ENCODE results near the gene SUN5. TPM values are rescaled to one million over a fixed set of nuclear protein-coding genes. Genes with fewer than 3 reads are reported as not detected.

SUN5 gene
- total RNA-seq, 1 experiment from 2014 or later, result not detected

DNA sequence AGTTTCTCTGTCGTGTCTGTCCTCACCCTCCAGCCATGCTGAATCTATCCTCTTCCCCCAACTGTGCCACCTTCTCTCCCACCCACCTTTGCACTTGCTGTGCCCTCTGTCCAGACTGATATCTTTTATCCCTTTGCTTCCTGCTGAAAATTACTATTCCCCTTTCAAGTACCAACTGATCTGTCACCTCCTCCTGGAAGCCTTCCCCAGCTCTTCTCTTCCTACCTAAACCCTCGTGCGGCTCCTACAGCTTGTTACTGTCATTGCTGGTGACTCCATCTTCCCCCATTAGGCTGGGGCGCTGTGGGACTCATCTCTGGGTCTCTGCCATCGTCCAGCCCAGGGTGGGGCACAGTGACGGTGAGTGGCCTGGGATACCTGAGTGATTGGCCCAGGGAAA, 28.3 kb upstream of the SUN5 start:
- peaks cover 4% of the 10 kb centered on the region for H3K27me3 Mint-ChIP-seq (ENCODE audit: unreplicated experiment)
- H3K27ac Mint-ChIP-seq (ENCODE audit: unreplicated experiment), result no peak overlapping the region
- no peaks in the 10 kb centered on the region for H3K4me1 Mint-ChIP-seq (ENCODE audit: low read depth, unreplicated experiment)
- H3K4me3 Mint-ChIP-seq (ENCODE audit: low read depth, unreplicated experiment), result no peak overlapping the region
- DNase-seq, result no peak
- no peaks in the 10 kb centered on the region for H3K9me3 Mint-ChIP-seq (ENCODE audit: low read depth, unreplicated experiment)
- intact Hi-C loops (cut with micrococcal nuclease; ENCODE audit: unreplicated experiment), result no loop called here
- BruUV-seq (replicated peaks), result no TSS peak
- CTCF ChIA-PET, result no interaction called here
- H3K36me3 Mint-ChIP-seq (ENCODE audit: insufficient read depth, unreplicated experiment), result no peaks in the 10 kb centered on the region
- TF ChIP-seq, protein P1, sequence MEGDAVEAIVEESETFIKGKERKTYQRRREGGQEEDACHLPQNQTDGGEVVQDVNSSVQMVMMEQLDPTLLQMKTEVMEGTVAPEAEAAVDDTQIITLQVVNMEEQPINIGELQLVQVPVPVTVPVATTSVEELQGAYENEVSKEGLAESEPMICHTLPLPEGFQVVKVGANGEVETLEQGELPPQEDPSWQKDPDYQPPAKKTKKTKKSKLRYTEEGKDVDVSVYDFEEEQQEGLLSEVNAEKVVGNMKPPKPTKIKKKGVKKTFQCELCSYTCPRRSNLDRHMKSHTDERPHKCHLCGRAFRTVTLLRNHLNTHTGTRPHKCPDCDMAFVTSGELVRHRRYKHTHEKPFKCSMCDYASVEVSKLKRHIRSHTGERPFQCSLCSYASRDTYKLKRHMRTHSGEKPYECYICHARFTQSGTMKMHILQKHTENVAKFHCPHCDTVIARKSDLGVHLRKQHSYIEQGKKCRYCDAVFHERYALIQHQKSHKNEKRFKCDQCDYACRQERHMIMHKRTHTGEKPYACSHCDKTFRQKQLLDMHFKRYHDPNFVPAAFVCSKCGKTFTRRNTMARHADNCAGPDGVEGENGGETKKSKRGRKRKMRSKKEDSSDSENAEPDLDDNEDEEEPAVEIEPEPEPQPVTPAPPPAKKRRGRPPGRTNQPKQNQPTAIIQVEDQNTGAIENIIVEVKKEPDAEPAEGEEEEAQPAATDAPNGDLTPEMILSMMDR (IDR thresholded peaks at IDR 0.05; ENCODE audit: unreplicated experiment), result no peak

DNA sequence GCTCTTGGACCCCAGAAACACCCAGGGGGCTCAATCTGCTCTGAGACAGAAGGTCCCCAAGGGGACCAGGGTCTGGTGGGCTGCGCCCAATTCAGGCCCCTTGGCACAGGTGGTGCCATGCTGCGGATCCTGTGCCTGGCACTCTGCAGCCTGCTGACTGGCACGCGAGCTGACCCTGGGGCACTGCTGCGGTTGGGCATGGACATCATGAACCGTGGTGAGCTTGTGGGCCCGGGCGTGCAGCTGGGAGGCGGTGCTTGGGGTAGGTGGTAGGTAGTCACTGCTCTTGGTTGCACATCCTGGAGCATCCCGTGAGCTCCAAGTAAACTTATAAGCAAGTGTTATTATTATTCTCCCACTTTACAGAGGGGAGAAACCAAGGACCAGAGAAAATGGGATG, 27.3 kb upstream of the SUN5 start, which contains the start of gene BPIFB6:
TSS of gene BPIFB6 (plus strand) at position 118 of the 400 bp plus-strand sequence. CDS start at position 118, 0 bp downstream.
- Mint-ChIP-seq H3K27me3 (ENCODE audit: unreplicated experiment) (no peaks in the 10 kb centered on the region), H3K9me3 (ENCODE audit: low read depth, unreplicated experiment) (no peaks in the 10 kb centered on the region), H3K4me3 (ENCODE audit: low read depth, unreplicated experiment) (no peak within 1 kb of the TSS), H3K27ac (ENCODE audit: unreplicated experiment) (no peak within 1 kb of the TSS), H3K4me1 (ENCODE audit: low read depth, unreplicated experiment) (no peaks in the 10 kb centered on the region), H3K36me3 (ENCODE audit: insufficient read depth, unreplicated experiment) (no peaks in the 10 kb centered on the region)
- BruUV-seq (replicated peaks), result no TSS peak
- TF ChIP-seq, protein P1 (IDR thresholded peaks at IDR 0.05; ENCODE audit: unreplicated experiment), result no peak
- no peak for DNase-seq
- intact Hi-C loops (cut with micrococcal nuclease; ENCODE audit: unreplicated experiment), result no loop called here
- CTCF ChIA-PET, result no interaction called here

DNA sequence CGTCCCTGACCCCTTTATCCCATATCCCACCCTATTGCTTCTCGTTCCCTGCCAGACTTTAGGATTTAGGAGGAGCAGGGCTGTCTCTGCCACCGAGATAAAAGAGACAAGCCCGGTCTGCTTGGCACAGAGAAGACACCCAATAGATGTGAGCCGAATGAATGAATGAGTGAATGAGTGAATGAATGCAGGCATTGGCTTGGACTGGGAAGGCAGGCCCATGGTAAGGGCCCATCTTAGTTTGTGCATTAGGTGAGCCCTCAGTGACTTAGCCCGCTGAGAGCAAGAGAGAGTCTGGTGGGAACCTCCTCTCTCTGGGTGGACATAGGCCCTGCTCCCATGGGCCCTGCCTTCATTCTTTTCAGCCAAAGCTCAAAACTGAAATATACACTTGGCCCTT, 26.3 kb upstream of the SUN5 start:
- H3K4me3 Mint-ChIP-seq (ENCODE audit: low read depth, unreplicated experiment), result no peak overlapping the region
- no TSS peak for BruUV-seq (replicated peaks)
- no peak for DNase-seq
- no peaks in the 10 kb centered on the region for H3K4me1 Mint-ChIP-seq (ENCODE audit: low read depth, unreplicated experiment)
- CTCF ChIA-PET, result interaction anchor here (0.6 kb wide), 1 partner anchor 1446 kb away, joined by 3 read pairs; no protein-coding TSS in a partner anchor
- no peaks in the 10 kb centered on the region for H3K27me3 Mint-ChIP-seq (ENCODE audit: unreplicated experiment)
- TF ChIP-seq, protein P1 (IDR thresholded peaks at IDR 0.05; ENCODE audit: unreplicated experiment), result no peak
- intact Hi-C loops (cut with micrococcal nuclease; ENCODE audit: unreplicated experiment), result no loop called here
- no peaks in the 10 kb centered on the region for H3K9me3 Mint-ChIP-seq (ENCODE audit: low read depth, unreplicated experiment)
- no peaks in the 10 kb centered on the region for H3K36me3 Mint-ChIP-seq (ENCODE audit: insufficient read depth, unreplicated experiment)
- H3K27ac Mint-ChIP-seq (ENCODE audit: unreplicated experiment), result no peak overlapping the region

DNA sequence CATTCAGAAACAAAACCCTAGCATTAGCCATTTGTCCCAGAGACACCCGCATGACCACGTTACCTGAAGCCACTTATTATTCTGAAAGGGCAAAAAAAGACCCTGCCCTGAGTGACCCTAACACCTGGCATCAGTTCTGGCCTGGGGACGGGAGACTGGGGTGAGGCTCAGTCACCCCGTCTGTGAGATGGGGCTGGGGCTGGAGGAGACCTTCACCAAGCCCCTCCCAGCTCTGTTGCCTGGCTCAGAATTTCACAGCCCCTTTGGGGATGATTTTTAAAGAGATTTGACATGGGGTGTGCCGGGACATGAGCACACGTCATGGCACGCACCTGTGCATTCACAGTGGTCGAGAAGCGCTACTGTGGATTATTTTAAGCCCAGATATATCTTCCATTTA, 25.8 kb upstream of the SUN5 start:
- Mint-ChIP-seq H3K4me3 (ENCODE audit: low read depth, unreplicated experiment) (no peak overlapping the region), H3K36me3 (ENCODE audit: insufficient read depth, unreplicated experiment) (no peaks in the 10 kb centered on the region), H3K27ac (ENCODE audit: unreplicated experiment) (no peak overlapping the region), H3K4me1 (ENCODE audit: low read depth, unreplicated experiment) (no peaks in the 10 kb centered on the region), H3K27me3 (ENCODE audit: unreplicated experiment) (no peaks in the 10 kb centered on the region), H3K9me3 (ENCODE audit: low read depth, unreplicated experiment) (no peaks in the 10 kb centered on the region)
- TF ChIP-seq, protein P1 (IDR thresholded peaks at IDR 0.05; ENCODE audit: unreplicated experiment), result no peak
- no TSS peak for BruUV-seq (replicated peaks)
- no peak for DNase-seq
- intact Hi-C loops (cut with micrococcal nuclease; ENCODE audit: unreplicated experiment), result no loop called here
- CTCF ChIA-PET, result interaction anchor here (0.6 kb wide), 2 partner anchors 516 to 1445 kb away, joined by 3 to 4 read pairs; no protein-coding TSS in a partner anchor

Measured in Calu3 (cell line).